Mesenteric fat pad (tissue), 1 donor: Measurements from ENCODE around the gene CTNNA1. TPM values are rescaled to one million over a fixed set of nuclear protein-coding genes. Genes with fewer than 3 reads are reported as not detected.

ENCODE experiments used
- total RNA-seq: library from RNA; stranded (reverse); fragmentation: NEBNext Ultra II Directional; extraction: Animal tissue kit (Norgen Biotek cat#: 25700); gene quantifications from one replicate; pipeline ENCODE4 v1.2.1, GENCODE V29; 2021
- donor health status: DM: yes; HTN: yes; CAD: no.

CTNNA1 gene
- total RNA-seq, 1 donor from 2014 or later: 355 TPM

Other genes with a start within 250 kb of the CTNNA1 start
- gene ETF1, start 210.2 kb upstream of the CTNNA1 start, total RNA-seq: 165 TPM
- gene HSPA9, start 178.0 kb upstream of the CTNNA1 start, total RNA-seq: 224 TPM
- gene LRRTM2, start 121.9 kb downstream of the CTNNA1 start, total RNA-seq: 1.3 TPM